A549 (cell line): ENCODE data around the gene PRSS50. TPM values are rescaled to one million over a fixed set of nuclear protein-coding genes. Genes with fewer than 3 reads are reported as not detected.

ENCODE experiments used
- ATAC-seq, 2 experiments: fragments of 200-7000 bp in 1 of 2; fragments of >200 bp in 1 of 2; cut with Nextera tagmentation in 1 of 2; cut with Tn5 transposase in 1 of 2; 3 replicates each; pipeline versions ENCODE4 v1.8.0 to v1.9.1; 2018 to 2020; ENCODE audit warnings: mild to moderate bottlenecking in 1 of 2, moderate library complexity in 1 of 2
- CTCF ChIA-PET: fragments of 300-600 bp; sonication (Branson Sonifier 250); formaldehyde crosslinking; extraction: SDS; loops from one replicate; lab custom pipeline; 2021; ENCODE audit warnings: antibody characterized with exemption, inconsistent platforms; lab: Yijun Ruan, JAX
- POLR2A ChIA-PET: fragments of 350-600 bp; formaldehyde crosslinking; extraction: SDS; loops from one replicate; lab custom pipeline; 2021; ENCODE audit warnings: antibody characterized with exemption, inconsistent platforms; lab: Yijun Ruan, JAX
- DNase-seq, 2 experiments: peaks; one replicate each; pipeline versions ENCODE4 v3.0.0 to v3.0.0-alpha.2; 2011 to 2016; ENCODE audit warnings: low read depth in 1 of 2, low spot score in 1 of 2
- FAIRE-seq: peaks from 2 replicates; lab custom pipeline; 2011; peaks lifted over from hg19 to GRCh38; lab: Jason Lieb, UNC
- H3K27ac ChIP-seq, 2 experiments: fragments of >200 bp; sonication (Bioruptor Twin); formaldehyde crosslinking; 3 replicates each; pipeline ENCODE4 v1.5.1; 2016 to 2017
- H3K4me1 ChIP-seq: fragments of >200 bp; sonication (Bioruptor Twin); formaldehyde crosslinking; 3 replicates; pipeline ENCODE4 v1.6.1; 2016
- H3K4me2 ChIP-seq: fragments of >200 bp; sonication (Bioruptor Twin); formaldehyde crosslinking; 3 replicates; pipeline ENCODE4 v1.6.1; 2016
- H3K4me3 ChIP-seq: fragments of >200 bp; sonication (Bioruptor Twin); formaldehyde crosslinking; 3 replicates; pipeline ENCODE4 v1.5.1; 2016
- H3K9me3 ChIP-seq: fragments of >200 bp; sonication (Bioruptor Twin); formaldehyde crosslinking; 3 replicates; pipeline ENCODE4 v1.6.1; 2016
- BHLHE40 ChIP-seq: IDR thresholded peaks from 2 replicates; pipeline ENCODE4 v1.6.1; 2012; ENCODE audit warnings: low read depth, low read length, inconsistent platforms
- CHD2 ChIP-seq: fragments of 150-350 bp; IDR thresholded peaks from 2 replicates; pipeline ENCODE4 v1.6.1; 2014; ENCODE audit warnings: low read length; ENCODE audit not compliant: partially characterized antibody
- CHD4 ChIP-seq: fragments of 200-600 bp; sonication (generic); IDR thresholded peaks from 2 replicates; pipeline ENCODE4 v1.6.1; 2016; ENCODE audit warnings: antibody characterized with exemption, mild to moderate bottlenecking, borderline replicate concordance
- EHF ChIP-seq: fragments of 250-450 bp; sonication (Bioruptor Pico); IDR thresholded peaks from 2 replicates; pipeline ENCODE4 v1.5.0; 2020; ENCODE audit warnings: mild to moderate bottlenecking
- EP300 ChIP-seq, 2 experiments: fragments of >200 bp; sonication (Bioruptor Twin); formaldehyde crosslinking; IDR thresholded peaks; 2 replicates in 1 of 2; 3 replicates in 1 of 2; pipeline ENCODE4 v1.6.1; 2016 to 2017
- FOSB ChIP-seq: fragments of 250-450 bp; sonication (Bioruptor Pico); IDR thresholded peaks from 2 replicates; pipeline ENCODE4 v1.5.0; 2020; ENCODE audit warnings: mild to moderate bottlenecking, moderate library complexity
- FOSL2 ChIP-seq, 2 experiments: fragments of 450-650 bp in 1 of 2; fragments of >200 bp in 1 of 2; sonication (Bioruptor Twin) in 1 of 2; formaldehyde crosslinking; IDR thresholded peaks; 2 replicates each; pipeline versions ENCODE4 v1.5.0 to v1.6.1; 2016 to 2020; ENCODE audit warnings: mild to moderate bottlenecking in 1 of 2, moderate library complexity in 1 of 2
- HOXA7 ChIP-seq: fragments of 250-450 bp; sonication (Bioruptor Pico); IDR thresholded peaks from 2 replicates; pipeline ENCODE4 v1.5.0; 2020; ENCODE audit warnings: mild to moderate bottlenecking, moderate library complexity
- HOXB13 ChIP-seq: fragments of 250-450 bp; sonication (Bioruptor Pico); IDR thresholded peaks from 2 replicates; pipeline ENCODE4 v1.5.0; 2020; ENCODE audit warnings: low read depth, mild to moderate bottlenecking, moderate library complexity
- JUN ChIP-seq, 2 experiments: fragments of >200 bp; sonication (Bioruptor Twin); formaldehyde crosslinking; IDR thresholded peaks; 2 replicates in 1 of 2; 3 replicates in 1 of 2; pipeline ENCODE4 v1.6.1; 2016 to 2017
- JUNB ChIP-seq: fragments of >200 bp; sonication (Bioruptor Twin); formaldehyde crosslinking; IDR thresholded peaks from 2 replicates; pipeline ENCODE4 v1.6.1; 2016
- MAFK ChIP-seq: fragments of 450-650 bp; IDR thresholded peaks from 2 replicates; pipeline ENCODE4 v1.6.1; 2014; ENCODE audit not compliant: partially characterized antibody
- MAZ ChIP-seq: fragments of 150-350 bp; IDR thresholded peaks from 2 replicates; pipeline ENCODE4 v1.6.1; 2014; ENCODE audit warnings: antibody characterized with exemption, low read depth, low read length, borderline replicate concordance
- MYC ChIP-seq: IDR thresholded peaks from 2 replicates; pipeline ENCODE4 v1.6.1; 2012; ENCODE audit warnings: mild to moderate bottlenecking, inconsistent platforms, low read length, improper control_type of control experiment, borderline replicate concordance
- NPAS2 ChIP-seq: fragments of 250-450 bp; sonication (Bioruptor Pico); IDR thresholded peaks from 2 replicates; pipeline ENCODE4 v1.8.0; 2022; ENCODE audit warnings: mild to moderate bottlenecking, moderate library complexity, borderline replicate concordance
- PHF8 ChIP-seq: fragments of 200-600 bp; sonication (generic); IDR thresholded peaks from 2 replicates; pipeline ENCODE4 v1.6.1; 2016; ENCODE audit warnings: low read depth, mild to moderate bottlenecking, antibody characterized with exemption, moderate library complexity, borderline replicate concordance
- POLR2A ChIP-seq: IDR thresholded peaks from 2 replicates; pipeline ENCODE4 v1.6.1; 2012; ENCODE audit warnings: mild to moderate bottlenecking, low read length
- RFX5 ChIP-seq: fragments of 450-650 bp; IDR thresholded peaks from 2 replicates; pipeline ENCODE4 v1.7.1; 2014; ENCODE audit warnings: antibody characterized with exemption, mild to moderate bottlenecking, moderate library complexity
- SMC3 ChIP-seq: fragments of >200 bp; sonication (Bioruptor Twin); formaldehyde crosslinking; IDR thresholded peaks from 3 replicates; pipeline ENCODE4 v1.6.1; 2018; ENCODE audit warnings: inconsistent platforms
- SREBF2 ChIP-seq: fragments of 450-650 bp; IDR thresholded peaks from 2 replicates; pipeline ENCODE4 v1.6.1; 2014; ENCODE audit warnings: mild to moderate bottlenecking, moderate library complexity
- TFCP2L1 ChIP-seq: fragments of 250-450 bp; sonication (Bioruptor Pico); IDR thresholded peaks from 2 replicates; pipeline ENCODE4 v1.5.0; 2021; ENCODE audit warnings: mild to moderate bottlenecking
- ZC3H11A ChIP-seq: fragments of 450-650 bp; IDR thresholded peaks from 2 replicates; pipeline ENCODE4 v1.6.1; 2014; ENCODE audit warnings: antibody characterized with exemption, mild to moderate bottlenecking
- ZFP36 ChIP-seq: fragments of 450-650 bp; IDR thresholded peaks from 2 replicates; pipeline ENCODE4 v1.6.1; 2014; ENCODE audit warnings: borderline replicate concordance; ENCODE audit not compliant: partially characterized antibody
- ZSCAN20 ChIP-seq: fragments of 250-450 bp; sonication (Bioruptor Pico); IDR thresholded peaks from 2 replicates; pipeline ENCODE4 v1.8.0; 2022; ENCODE audit warnings: mild to moderate bottlenecking, moderate library complexity
- WGBS: methylation state at CpG from one replicate; pipeline ENCODE4 v1.1.6; 2017; ENCODE audit errors: missing lambda C conversion rate; 5-methylcytosine and 5-hydroxymethylcytosine counted together
- polyA plus RNA-seq, 4 experiments: library from polyadenylated mRNA; depleted of rRNA in 3 of 4; stranded (reverse); fragments of >200 nt; fragmentation: RNase III in 1 of 4; extraction: RNeasy Plus Mini Kit Qiagen cat#74134 plus additional on column Dnase treatment in 1 of 4; gene quantifications; 2 replicates in 3 of 4; 3 replicates in 1 of 4; pipeline ENCODE4 v1.2.3, GENCODE V29; 2011 to 2017
- TF ChIP-seq, protein P1 (sequence below): fragments of 450-650 bp; IDR thresholded peaks from 2 replicates; pipeline ENCODE4 v1.6.1; 2014; ENCODE audit warnings: antibody characterized with exemption
- TF ChIP-seq, protein P2 (sequence below): IDR thresholded peaks from 2 replicates; pipeline ENCODE4 v1.6.1; 2012
- TF ChIP-seq, protein P3 (sequence below): fragments of >200 bp; sonication (Bioruptor Twin); formaldehyde crosslinking; IDR thresholded peaks from 2 replicates; pipeline ENCODE4 v1.6.1; 2016
- TF ChIP-seq, protein P4 (sequence below): fragments of 250-450 bp; sonication (Bioruptor Pico); IDR thresholded peaks from 2 replicates; pipeline ENCODE4 v1.5.0; 2021; ENCODE audit warnings: mild to moderate bottlenecking, moderate library complexity, borderline replicate concordance
- TF ChIP-seq, protein P5 (sequence below): IDR thresholded peaks from 2 replicates; pipeline ENCODE4 v1.6.1; 2012; ENCODE audit warnings: low read depth, borderline replicate concordance

Gene PRSS50
- polyA plus RNA-seq, 2 of the 4 experiments (the other 2 are of a cell fraction): not detected

DNA sequence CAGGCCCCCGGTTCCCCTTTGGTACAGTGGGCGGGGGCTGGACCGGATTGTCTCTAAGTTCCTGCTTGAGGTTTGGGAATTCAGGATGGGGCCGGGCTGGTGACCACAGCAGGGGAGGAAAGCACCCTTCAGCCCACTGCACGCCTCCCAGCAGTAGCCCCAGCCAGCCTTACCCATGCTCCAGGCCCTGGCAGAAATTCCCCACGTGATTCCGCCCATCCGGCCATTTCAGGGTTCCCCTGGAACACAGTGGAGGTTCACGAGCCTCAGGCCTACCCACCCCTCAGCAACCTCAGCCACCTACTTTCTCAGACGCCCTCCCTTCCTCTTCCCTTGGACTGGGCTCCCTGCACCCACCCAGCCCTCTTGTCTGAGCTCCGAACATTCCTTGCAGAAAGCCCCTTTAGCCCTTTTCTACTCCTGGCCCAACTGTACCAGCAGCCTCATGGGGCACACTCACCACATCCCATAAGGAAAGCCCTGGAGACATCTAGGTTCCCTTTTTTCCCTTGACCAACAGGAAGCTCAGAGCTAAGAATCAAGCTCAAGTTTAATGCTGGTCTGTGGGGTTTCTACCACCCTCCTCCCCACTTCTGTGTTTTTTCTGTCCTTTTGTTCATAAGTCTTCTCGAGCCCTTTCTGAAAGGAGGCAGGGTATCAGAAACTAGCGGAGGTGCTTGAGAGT, 35.7 kb downstream of the PRSS50 start:
- H3K9me3 ChIP-seq: no peaks in the 10 kb centered on the region
- POLR2A ChIA-PET: no interaction called here
- ATAC-seq: no peak
- TF ChIP-seq EHF (CRISPR knock-in tag) (no peak), ZC3H11A (no peak), JUNB (no peak), FOSL2 (IDR thresholded peaks at IDR 0.05) (no peak), FOSL2 (CRISPR knock-in tag; IDR thresholded peaks at IDR 0.05) (no peak), POLR2A (no peak), CHD4 (no peak), FOSB (CRISPR knock-in tag) (no peak)
- no peaks in the 10 kb centered on the region for H3K4me1 ChIP-seq
- WGBS: 80% methylated on average over 8 of the region's 13 CpGs
- H3K27ac ChIP-seq: no peak overlapping the region
- FAIRE-seq: no peak
- no peak overlapping the region for H3K4me3 ChIP-seq
- H3K4me2 ChIP-seq: no peak overlapping the region
- DNase-seq: no peak
- CTCF ChIA-PET: no interaction called here

DNA sequence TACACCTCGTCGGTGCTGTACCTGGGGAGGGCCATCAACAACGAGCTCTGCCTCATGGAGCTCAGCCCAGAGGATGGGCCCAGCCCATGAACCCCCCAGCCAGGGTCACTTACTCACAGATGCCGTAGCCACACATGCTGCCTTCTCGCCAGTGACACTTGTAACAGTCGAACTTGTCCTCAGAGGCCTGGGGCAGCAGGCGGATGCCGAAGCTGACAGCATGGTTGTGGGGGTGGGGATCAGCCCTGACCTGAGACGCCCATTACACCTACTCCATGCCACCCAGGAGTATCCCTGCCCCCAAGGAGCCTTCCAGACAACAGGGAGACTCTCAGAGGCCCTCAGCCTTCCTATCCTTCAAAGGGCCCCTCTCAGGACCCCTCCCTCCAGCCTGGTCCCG, 36.3 kb downstream of the PRSS50 start:
- no peak overlapping the region for H3K4me2 ChIP-seq
- no peaks in the 10 kb centered on the region for H3K4me1 ChIP-seq
- no peak overlapping the region for H3K27ac ChIP-seq
- ATAC-seq (no peak), DNase-seq (no peak)
- ChIA-PET CTCF (no interaction called here), POLR2A (no interaction called here)
- H3K9me3 ChIP-seq: no peaks in the 10 kb centered on the region
- no peak for TF ChIP-seq TFCP2L1 (CRISPR knock-in tag)
- no peak for TF ChIP-seq CHD2
- TF ChIP-seq MAFK: no peak
- TF ChIP-seq, protein P1, sequence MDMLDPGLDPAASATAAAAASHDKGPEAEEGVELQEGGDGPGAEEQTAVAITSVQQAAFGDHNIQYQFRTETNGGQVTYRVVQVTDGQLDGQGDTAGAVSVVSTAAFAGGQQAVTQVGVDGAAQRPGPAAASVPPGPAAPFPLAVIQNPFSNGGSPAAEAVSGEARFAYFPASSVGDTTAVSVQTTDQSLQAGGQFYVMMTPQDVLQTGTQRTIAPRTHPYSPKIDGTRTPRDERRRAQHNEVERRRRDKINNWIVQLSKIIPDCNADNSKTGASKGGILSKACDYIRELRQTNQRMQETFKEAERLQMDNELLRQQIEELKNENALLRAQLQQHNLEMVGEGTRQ: no peak
- TF ChIP-seq, protein P2, sequence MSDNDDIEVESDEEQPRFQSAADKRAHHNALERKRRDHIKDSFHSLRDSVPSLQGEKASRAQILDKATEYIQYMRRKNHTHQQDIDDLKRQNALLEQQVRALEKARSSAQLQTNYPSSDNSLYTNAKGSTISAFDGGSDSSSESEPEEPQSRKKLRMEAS: no peak
- TF ChIP-seq BHLHE40: no peak
- TF ChIP-seq ZSCAN20 (CRISPR knock-in tag): no peak
- no peak for TF ChIP-seq CHD4
- no peak for TF ChIP-seq MYC
- TF ChIP-seq EP300 (IDR thresholded peaks at IDR 0.05): no peak
- TF ChIP-seq NPAS2: no peak
- TF ChIP-seq HOXA7 (CRISPR knock-in tag): no peak
- TF ChIP-seq, protein P3, sequence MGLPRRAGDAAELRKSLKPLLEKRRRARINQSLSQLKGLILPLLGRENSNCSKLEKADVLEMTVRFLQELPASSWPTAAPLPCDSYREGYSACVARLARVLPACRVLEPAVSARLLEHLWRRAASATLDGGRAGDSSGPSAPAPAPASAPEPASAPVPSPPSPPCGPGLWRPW: no peak
- TF ChIP-seq, all 56 proteins: peak for 0
- no peak for FAIRE-seq
- no peak overlapping the region for H3K4me3 ChIP-seq
- no CpG with 5 or more reads among the region's 10 CpGs for WGBS

DNA sequence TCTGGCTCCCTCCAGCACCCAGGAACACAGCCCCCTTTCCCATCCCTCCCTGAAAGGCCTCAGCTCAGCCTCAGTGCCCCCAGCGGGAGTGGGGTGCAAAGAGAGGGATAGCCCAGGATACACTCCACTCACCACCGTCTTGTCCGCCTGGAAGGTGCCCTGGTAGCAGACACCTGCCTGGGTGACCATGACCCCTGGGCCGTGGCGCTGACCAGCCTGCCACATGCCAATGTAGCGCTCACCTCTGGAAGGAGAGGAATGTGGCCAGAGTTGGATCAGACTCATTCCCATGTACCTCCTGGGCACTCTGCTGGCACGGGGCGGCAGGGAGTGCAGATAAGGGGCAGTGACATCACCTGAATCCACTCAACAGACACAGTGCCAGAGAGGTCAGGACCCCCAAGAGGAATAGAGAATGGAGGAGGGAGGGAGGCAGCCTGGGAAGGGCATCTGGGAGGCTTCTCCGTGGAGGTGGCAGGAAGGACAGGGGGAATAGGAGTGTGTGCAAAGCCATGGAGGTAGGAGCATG, 37.3 kb downstream of the PRSS50 start:
- Histone ChIP-seq H3K4me2 (no peak overlapping the region), H3K9me3 (no peaks in the 10 kb centered on the region), H3K4me1 (no peaks in the 10 kb centered on the region), H3K4me3 (no peak overlapping the region), H3K27ac (no peak overlapping the region)
- ChIA-PET POLR2A (no interaction called here), CTCF (no interaction called here)
- 79% methylated on average over 7 of the region's 9 CpGs for WGBS
- DNase-seq (no peak), FAIRE-seq (no peak), ATAC-seq (no peak)
- no peak for TF ChIP-seq RFX5
- no peak for TF ChIP-seq SREBF2
- TF ChIP-seq CHD4: no peak
- no peak for TF ChIP-seq MAFK
- no peak for TF ChIP-seq PHF8
- TF ChIP-seq ZFP36: no peak
- TF ChIP-seq POLR2A: no peak
- no peak for TF ChIP-seq HOXB13 (CRISPR knock-in tag)
- TF ChIP-seq, protein P4, sequence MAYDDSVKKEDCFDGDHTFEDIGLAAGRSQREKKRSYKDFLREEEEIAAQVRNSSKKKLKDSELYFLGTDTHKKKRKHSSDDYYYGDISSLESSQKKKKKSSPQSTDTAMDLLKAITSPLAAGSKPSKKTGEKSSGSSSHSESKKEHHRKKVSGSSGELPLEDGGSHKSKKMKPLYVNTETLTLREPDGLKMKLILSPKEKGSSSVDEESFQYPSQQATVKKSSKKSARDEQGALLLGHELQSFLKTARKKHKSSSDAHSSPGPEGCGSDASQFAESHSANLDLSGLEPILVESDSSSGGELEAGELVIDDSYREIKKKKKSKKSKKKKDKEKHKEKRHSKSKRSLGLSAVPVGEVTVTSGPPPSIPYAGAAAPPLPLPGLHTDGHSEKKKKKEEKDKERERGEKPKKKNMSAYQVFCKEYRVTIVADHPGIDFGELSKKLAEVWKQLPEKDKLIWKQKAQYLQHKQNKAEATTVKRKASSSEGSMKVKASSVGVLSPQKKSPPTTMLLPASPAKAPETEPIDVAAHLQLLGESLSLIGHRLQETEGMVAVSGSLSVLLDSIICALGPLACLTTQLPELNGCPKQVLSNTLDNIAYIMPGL (CRISPR knock-in tag): no peak
- TF ChIP-seq, protein P5, sequence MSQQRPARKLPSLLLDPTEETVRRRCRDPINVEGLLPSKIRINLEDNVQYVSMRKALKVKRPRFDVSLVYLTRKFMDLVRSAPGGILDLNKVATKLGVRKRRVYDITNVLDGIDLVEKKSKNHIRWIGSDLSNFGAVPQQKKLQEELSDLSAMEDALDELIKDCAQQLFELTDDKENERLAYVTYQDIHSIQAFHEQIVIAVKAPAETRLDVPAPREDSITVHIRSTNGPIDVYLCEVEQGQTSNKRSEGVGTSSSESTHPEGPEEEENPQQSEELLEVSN: no peak
- TF ChIP-seq, protein P3: no peak
- TF ChIP-seq MAZ: no peak
- TF ChIP-seq SMC3: no peak
- TF ChIP-seq JUN (IDR thresholded peaks at IDR 0.05): no peak
